DND-41 (cell line): ENCODE data around the gene AFF1.

Source experiments
- CTCF ChIP-seq: IDR thresholded peaks from 2 replicates; pipeline ENCODE4 v1.5.1; 2012; ENCODE audit warnings: borderline replicate concordance, low read length, moderate library complexity, mild to moderate bottlenecking; ENCODE audit not compliant: poor library complexity, severe bottlenecking; ENCODE audit errors: extremely low read depth
- EZH2 ChIP-seq: IDR thresholded peaks from 3 replicates; pipeline ENCODE4 v1.6.1; 2012; ENCODE audit warnings: borderline replicate concordance, low read depth, mild to moderate bottlenecking, moderate library complexity, low read length, inconsistent platforms; ENCODE audit not compliant: severe bottlenecking

DNA sequence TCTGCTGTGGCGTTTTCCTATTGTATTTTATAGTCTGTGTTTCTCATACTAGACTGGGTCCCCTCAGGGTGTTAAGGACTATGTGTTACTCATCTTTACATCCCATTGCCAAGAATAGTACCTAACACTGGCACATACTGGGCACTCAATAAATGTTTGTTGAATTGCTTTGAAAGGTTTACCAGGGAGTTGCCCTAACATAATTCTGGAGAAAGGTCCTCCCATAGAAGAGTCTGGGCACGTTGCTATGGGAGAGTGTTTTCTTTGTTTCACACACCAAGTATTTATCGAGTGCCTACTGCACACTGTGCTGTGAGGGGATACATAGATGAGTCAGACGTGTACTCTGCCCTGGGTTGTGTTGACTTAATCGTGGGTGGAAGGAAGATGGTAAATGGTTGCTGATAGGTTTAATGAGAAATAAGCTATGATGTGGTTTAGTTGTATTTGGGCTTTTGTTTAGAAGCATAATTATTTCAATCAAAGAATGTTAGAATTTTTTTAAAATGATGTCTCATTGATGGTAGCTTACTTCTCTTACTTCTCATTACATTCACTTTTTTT lies 42.9 kb downstream of the AFF1 start:
- TF ChIP-seq CTCF (no peak), EZH2 (no peak)
